Activated T-helper 1 cell treated with anti-CD3 and anti-CD28 coated beads, Interleukin-12 subunit alpha, Interleukin-12 subunit beta, Interleukin-2, Interleukin-4 antibody, amounts not matched to agents 30 ng/mL and 10 ng/mL and 1 ng/mL, durations not matched to agents 14 hours and 24 hours and 36 hours (primary cell): ENCODE results near the gene B4GALT1. TPM values are rescaled to one million over a fixed set of nuclear protein-coding genes. Genes with fewer than 3 reads are reported as not detected.

Experiments used
- DNase-seq: peaks from one replicate; pipeline ENCODE4 v3.0.0; 2021; ENCODE audit warnings: low spot score
- H3K27ac Mint-ChIP-seq: one replicate; pipeline ENCODE4 v1.8.0; 2021; ENCODE audit warnings: mild to moderate bottlenecking, mixed read lengths
- H3K27me3 Mint-ChIP-seq: one replicate; pipeline ENCODE4 v1.8.0; 2022; ENCODE audit warnings: mild to moderate bottlenecking, moderate library complexity, mixed read lengths; ENCODE audit not compliant: insufficient read depth
- H3K36me3 Mint-ChIP-seq: one replicate; pipeline ENCODE4 v1.8.0; 2021; ENCODE audit warnings: low read depth, mixed read lengths
- H3K4me1 Mint-ChIP-seq: one replicate; pipeline ENCODE4 v1.8.0; 2021; ENCODE audit warnings: low read depth, mixed read lengths
- H3K4me3 Mint-ChIP-seq: one replicate; pipeline ENCODE4 v1.8.0; 2021; ENCODE audit warnings: mild to moderate bottlenecking, moderate library complexity, mixed read lengths
- H3K9me3 Mint-ChIP-seq: one replicate; pipeline ENCODE4 v1.8.0; 2021; ENCODE audit warnings: mixed read lengths
- intact Hi-C: fragments of 100-400 bp; cut with micrococcal nuclease; formaldehyde crosslinking; loops from one replicate; pipeline ENCODE4 v1.15.1; 2024
- total RNA-seq: library from RNA; stranded (reverse); gene quantifications from 2 replicates; pipeline ENCODE4 v1.2.3, GENCODE V29; 2022

The B4GALT1 gene
- total RNA-seq, 1 donor from 2014 or later: 64.4 TPM

DNA sequence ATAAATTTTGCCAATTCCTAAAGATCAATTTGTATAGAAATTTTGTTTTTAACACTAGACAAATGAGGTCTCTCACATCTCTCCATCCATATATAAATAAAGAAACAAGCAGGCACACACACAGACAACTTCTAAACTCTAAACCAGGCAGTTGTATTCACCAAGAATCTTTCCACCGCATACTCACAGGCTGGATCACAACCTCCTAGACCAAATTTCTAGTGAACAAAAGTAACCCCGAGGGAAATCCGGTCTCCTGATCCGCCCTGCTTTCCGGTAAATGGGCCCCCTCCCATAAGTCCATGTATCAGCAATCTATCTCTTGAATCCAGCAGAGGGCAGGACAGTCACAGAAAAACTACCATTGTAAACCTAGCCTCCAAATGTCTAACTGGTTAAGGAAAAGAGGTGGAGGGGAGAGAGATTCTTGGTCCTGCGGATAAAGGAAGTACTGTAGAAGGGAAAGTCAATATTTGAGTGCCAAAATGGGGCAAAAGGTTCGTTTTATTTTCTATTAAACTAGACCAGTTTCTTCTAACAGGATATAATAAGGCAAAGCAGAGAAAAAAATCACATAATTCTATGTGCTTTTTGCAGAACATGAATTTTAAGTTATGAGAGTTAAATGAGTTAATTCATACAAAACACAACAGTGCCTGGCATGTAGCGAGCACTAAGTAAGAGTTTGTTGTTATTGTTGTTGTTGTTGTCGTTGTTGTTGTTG is 85.8 kb downstream of the B4GALT1 start:
- Mint-ChIP-seq H3K36me3 (peaks cover 6% of the 10 kb centered on the region), H3K27ac (no peak overlapping the region)
- peak; percentile 67 for DNase-seq

DNA sequence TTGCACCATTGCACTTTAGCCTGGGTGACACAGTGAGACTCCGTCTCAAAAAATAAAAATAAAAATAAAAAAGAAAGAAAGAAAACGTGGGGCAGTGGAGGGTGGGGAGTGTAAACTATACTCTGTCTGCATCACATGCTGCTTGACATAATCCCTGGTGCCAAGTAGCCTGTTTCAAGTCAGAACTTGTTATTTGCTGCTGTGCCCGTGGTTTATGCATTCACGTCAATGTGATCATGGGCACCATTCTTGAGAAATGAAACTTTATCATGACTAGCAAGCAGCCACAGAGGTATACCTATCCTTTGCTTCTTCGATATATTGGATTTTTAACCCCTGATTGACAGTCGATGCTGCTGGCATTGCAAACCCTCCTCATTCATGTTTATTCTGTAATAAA is 86.6 kb downstream of the B4GALT1 start:
- Mint-ChIP-seq H3K9me3 (no peaks in the 10 kb centered on the region), H3K27ac (no peak overlapping the region), H3K27me3 (peaks cover 4% of the 10 kb centered on the region), H3K4me3 (no peak overlapping the region), H3K4me1 (peaks cover 53% of the 10 kb centered on the region), H3K36me3 (peaks cover 6% of the 10 kb centered on the region)
- intact Hi-C loops: loop anchor here (5.0 kb wide), 1 partner anchor 737 kb away; the partner anchor contains the start of gene UBE2R2
- no peak for DNase-seq

More for the DNA sequence above, 85.8 kb downstream of the B4GALT1 start:
- H3K9me3 Mint-ChIP-seq: no peaks in the 10 kb centered on the region
- intact Hi-C loops: loop anchor here (1.0 to 5.0 kb wide), 6 partner anchors 49 to 736 kb away; partner anchors contain the start of genes B4GALT1, BAG1 and UBE2R2
- H3K27me3 Mint-ChIP-seq: peaks cover 4% of the 10 kb centered on the region
- H3K4me3 Mint-ChIP-seq: no peak overlapping the region
- peaks cover 48% of the 10 kb centered on the region for H3K4me1 Mint-ChIP-seq

DNA sequence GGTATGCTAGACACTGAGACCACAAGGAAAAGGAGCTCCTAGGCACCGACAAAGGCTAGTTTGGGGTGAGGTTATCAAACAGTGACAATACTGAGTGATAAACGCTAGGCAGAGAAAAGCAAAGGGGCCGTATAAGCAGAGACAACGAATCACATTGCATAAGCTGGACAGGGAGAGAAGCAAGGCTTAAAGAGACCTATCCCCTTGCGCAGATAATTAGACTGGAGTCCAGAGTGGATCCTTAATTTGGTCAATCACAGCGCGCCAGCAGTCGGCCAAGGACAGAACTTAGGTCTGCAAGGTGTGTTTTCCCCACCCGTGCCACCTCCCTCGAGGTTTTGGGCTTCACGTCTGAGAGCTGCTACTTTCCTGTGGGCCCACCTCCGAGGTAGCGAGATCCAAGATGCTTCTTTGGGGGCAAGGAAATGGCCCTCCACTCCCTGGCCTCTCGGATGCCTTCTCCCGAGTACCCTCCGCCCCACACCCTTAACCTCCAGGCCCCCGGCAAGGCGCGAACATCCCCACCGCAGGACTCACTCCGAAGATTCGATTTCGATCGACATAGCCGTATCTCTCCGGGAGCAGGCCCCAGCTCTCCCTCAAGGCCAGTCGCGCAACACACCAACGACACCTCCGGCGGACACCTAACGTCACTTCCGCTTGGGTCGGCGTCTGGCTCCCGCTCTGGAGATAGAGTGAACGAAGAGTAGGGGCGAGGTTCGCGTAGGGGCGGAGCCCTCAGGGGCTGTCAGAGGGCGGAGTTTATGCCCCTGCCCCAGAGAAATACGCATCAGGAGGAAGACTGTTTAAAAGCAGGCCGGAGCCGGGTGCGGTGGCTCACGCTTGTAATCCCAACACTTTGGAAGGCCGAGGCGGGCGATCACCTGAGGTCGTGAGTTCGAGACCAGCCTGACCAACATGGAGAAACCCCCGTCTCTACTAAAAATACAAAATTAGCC is 90.8 kb downstream of the B4GALT1 start, which contains the start of gene SMU1:
Gene SMU1, minus strand, starts transcription at position 629 of the 959 bp plus-strand sequence. Its CDS starts 66 bp downstream, at position 563.
- Mint-ChIP-seq H3K27ac (peak within 1 kb of the TSS; percentile 96), H3K27me3 (peaks cover 2% of the 10 kb centered on the region), H3K9me3 (no peaks in the 10 kb centered on the region), H3K36me3 (peaks cover 20% of the 10 kb centered on the region), H3K4me3 (peak within 1 kb of the TSS; percentile 99), H3K4me1 (peaks cover 39% of the 10 kb centered on the region)
- peak; percentile 96 for DNase-seq
- intact Hi-C loops: loop anchor here (1.0 to 5.0 kb wide), 9 partner anchors 32 to 504 kb away; partner anchors contain the start of genes APTX, B4GALT1, BAG1 and DNAJA1

DNA sequence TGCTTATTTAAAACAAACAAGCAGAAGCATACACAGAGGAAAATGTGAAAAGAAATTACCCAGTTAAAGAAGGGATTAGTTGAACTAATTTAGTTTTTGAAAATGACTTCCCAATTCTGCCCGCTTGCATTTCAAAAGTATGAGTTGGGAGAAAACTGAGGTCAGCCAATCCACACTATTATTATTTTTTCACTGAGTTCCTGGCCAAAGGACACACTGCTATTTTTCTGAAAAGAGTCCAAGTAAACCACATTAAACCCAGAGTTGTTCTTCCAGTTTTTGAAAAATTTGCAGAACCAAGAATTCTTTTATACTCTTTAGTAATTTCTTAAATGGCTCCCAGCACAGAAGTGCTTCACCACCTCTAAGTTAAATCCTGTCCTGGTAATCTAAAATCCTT is 98.1 kb downstream of the B4GALT1 start:
- no peak for DNase-seq
- Mint-ChIP-seq H3K4me3 (no peak overlapping the region), H3K4me1 (peaks cover 33% of the 10 kb centered on the region), H3K27ac (no peak overlapping the region), H3K27me3 (no peaks in the 10 kb centered on the region), H3K9me3 (no peaks in the 10 kb centered on the region), H3K36me3 (peaks cover 45% of the 10 kb centered on the region)
- intact Hi-C loops: no loop called here

DNA sequence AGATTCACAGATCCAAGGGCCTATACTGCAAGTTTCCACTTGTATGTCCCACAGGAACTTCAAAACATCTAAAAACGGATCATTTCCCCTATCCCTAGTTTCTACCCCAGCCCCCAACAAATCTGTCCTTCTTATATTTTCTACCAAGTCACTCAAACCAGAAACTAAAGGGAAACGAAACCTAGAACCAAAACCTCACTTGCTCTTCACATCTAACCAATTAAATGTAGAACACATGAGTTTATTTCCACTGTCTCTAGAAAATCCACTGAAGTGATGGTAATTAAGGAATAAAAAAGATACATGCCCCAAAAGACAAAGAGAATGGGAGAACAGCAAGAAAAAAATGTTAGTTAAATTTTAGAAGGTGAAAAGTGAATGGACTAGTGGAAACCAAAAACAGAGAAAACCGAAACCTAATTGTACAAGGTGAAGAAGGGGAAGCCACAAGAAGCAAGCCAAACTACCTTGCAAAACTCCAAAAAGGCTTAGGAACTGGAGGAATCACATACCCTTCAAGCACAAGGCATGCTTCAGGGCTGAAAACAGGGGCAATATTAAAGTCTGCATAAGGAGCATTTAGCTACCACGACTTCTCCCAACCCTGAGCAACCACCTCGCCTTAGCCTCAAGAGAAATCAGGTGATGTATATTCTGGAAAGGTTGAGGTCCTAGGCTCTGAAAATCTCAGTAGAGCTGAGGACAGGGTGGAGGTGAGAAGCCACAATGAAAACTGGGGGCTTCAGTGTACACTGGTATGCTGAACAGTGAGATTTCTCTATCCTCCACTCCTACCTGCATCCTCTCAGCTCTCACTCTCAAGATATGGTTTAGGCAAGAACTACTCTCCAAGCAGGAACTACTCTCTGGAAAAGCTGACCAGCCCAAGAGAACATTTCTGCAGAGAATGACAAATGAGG is 101.7 kb downstream of the B4GALT1 start:
- Mint-ChIP-seq H3K4me3 (no peak overlapping the region), H3K27me3 (no peaks in the 10 kb centered on the region), H3K4me1 (peaks cover 19% of the 10 kb centered on the region), H3K36me3 (peaks cover 36% of the 10 kb centered on the region), H3K27ac (peak overlapping the region; percentile 50), H3K9me3 (no peaks in the 10 kb centered on the region)
- intact Hi-C loops: no loop called here
- no peak for DNase-seq

Other genes starting within 250 kb of the B4GALT1 start
- 48.9 and 57.2 TPM in 2 replicates for gene APTX, start 165.7 kb downstream of the B4GALT1 start, total RNA-seq
- gene DNAJA1, start 142.1 kb downstream of the B4GALT1 start, total RNA-seq: 296 and 312 TPM in 2 replicates
- gene SMU1, start 90.7 kb downstream of the B4GALT1 start, total RNA-seq: 28.8 TPM in 2 replicates
- not detected in 2 replicates for gene SPINK4, start 72.8 kb upstream of the B4GALT1 start, total RNA-seq
- gene BAG1, start 97.4 kb upstream of the B4GALT1 start, total RNA-seq: 75.0 and 78.2 TPM in 2 replicates
- 70.7 and 76.7 TPM in 2 replicates for gene CHMP5, start 97.7 kb upstream of the B4GALT1 start, total RNA-seq
- 36.2 and 37.6 TPM in 2 replicates for gene NFX1, start 123.2 kb upstream of the B4GALT1 start, total RNA-seq
- not detected in 2 replicates for gene AQP7, start 235.2 kb upstream of the B4GALT1 start, total RNA-seq